ENCODE data around the gene SEC14L1. TPM values are rescaled to one million over a fixed set of nuclear protein-coding genes. Genes with fewer than 3 reads are reported as not detected.

Gene SEC14L1
- total and polyA plus RNA-seq, 2 of the 8 experiments (the other 6 are each of a cell fraction or from before 2014, with no cell fraction given): 27.2 to 74.4 TPM

GRCh38 chr17:77153472-77153871 lies 12.7 kb downstream of the SEC14L1 start (continued):
- TF ChIP-seq TBP (IDR thresholded peaks at IDR 0.05; ENCODE audit: low read depth, low read length) (no peak), CTBP2 (IDR thresholded peaks at IDR 0.05; ENCODE audit: borderline replicate concordance, insufficient read depth, insufficient read length, low read length) (no peak), HDAC2 (IDR thresholded peaks at IDR 0.05; ENCODE audit: borderline replicate concordance in 1 of 2, low read depth in 2 of 2, low read length in 2 of 2) (no peak), ASH2L (IDR thresholded peaks at IDR 0.05; ENCODE audit: low read length) (no peak), KDM5A (IDR thresholded peaks at IDR 0.05; ENCODE audit: low read length) (no peak)
